ENCODE measurements around the gene PGA5. TPM values are rescaled to one million over a fixed set of nuclear protein-coding genes. Genes with fewer than 3 reads are reported as not detected.

The PGA5 gene
- total RNA-seq, 4 donors from 2014 or later, result 1.4 to 2.6 TPM; not detected in 2

DNA sequence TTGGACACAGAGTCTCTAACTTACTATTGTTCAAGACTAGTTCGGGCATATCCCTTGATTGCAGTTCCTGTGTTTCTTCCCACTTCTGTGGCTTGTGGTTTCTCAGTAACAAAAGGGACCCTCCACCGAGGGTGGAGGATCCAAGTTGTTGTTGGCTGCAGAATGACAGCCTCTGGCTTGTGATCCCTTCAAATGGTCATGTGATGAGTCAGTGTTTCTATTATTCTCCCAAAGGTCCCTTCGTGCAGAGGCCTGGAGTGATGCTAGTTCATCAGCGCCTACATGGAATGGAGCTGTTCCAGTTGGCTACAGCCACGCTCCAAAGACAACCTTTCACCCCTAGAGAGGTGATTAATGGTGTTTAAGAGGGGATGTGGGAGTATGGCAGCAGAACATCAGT, 56.8 kb downstream of the PGA5 start:
- Histone ChIP-seq H3K27me3 (no peaks in the 10 kb centered on the region), H3K4me3 (replicated peaks in 1 of 3) (no peak overlapping the region), H3K9me3 (no peaks in the 10 kb centered on the region), H3K36me3 (peaks cover 34 to 48% of the 10 kb centered on the region in 2 donors), H3K27ac (no peak overlapping the region), H3K4me1 (peaks cover 8 to 25% of the 10 kb centered on the region in 2 donors)
- no peak for DNase-seq
- WGBS, 2 donors, result 53 to 57% methylated on average over 5 of the region's 5 CpGs
- intact Hi-C loops (cut with DNase I), result no loop called here
- TF ChIP-seq, protein P1, sequence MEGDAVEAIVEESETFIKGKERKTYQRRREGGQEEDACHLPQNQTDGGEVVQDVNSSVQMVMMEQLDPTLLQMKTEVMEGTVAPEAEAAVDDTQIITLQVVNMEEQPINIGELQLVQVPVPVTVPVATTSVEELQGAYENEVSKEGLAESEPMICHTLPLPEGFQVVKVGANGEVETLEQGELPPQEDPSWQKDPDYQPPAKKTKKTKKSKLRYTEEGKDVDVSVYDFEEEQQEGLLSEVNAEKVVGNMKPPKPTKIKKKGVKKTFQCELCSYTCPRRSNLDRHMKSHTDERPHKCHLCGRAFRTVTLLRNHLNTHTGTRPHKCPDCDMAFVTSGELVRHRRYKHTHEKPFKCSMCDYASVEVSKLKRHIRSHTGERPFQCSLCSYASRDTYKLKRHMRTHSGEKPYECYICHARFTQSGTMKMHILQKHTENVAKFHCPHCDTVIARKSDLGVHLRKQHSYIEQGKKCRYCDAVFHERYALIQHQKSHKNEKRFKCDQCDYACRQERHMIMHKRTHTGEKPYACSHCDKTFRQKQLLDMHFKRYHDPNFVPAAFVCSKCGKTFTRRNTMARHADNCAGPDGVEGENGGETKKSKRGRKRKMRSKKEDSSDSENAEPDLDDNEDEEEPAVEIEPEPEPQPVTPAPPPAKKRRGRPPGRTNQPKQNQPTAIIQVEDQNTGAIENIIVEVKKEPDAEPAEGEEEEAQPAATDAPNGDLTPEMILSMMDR (IDR thresholded peaks at IDR 0.05), result no peak
- TF ChIP-seq POLR2A (IDR thresholded peaks at IDR 0.05), result no peak

DNA sequence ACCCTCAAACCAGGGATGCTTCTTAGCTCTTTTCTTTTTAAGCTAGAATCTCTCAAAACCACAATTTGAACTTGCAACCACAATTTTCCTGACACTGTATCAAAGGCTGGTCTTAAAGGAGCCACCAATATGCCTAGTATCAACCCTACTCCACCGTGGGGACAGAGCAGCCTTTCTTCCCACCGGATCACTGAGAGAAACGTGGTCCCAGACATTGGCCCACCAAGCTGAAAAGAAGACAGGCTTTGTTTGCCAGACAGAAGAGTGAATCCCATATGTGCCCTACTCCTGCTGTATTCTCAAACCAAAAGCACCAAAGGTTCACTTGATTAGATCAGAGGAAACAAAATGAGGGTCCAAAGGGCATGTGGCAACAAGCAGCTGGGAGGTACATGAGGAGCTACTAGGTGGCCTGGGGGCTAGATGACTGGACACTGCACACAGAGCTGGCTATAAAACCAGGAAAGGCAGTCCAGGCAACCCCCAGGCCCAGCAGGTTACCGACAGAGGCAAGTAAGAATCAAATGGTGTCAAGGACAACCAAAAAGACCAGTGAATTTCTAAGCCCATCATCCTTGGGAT, 57.8 kb downstream of the PGA5 start:
- H3K9me3 ChIP-seq, result no peaks in the 10 kb centered on the region
- H3K4me3 ChIP-seq (replicated peaks in 1 of 3), result no peak overlapping the region
- H3K4me1 ChIP-seq, result peaks cover 8 to 20% of the 10 kb centered on the region in 2 donors
- H3K27ac ChIP-seq, result no peak overlapping the region
- 91 to 95% methylated on average over 4 of the region's 4 CpGs for WGBS, 2 donors
- no peak for TF ChIP-seq POLR2A (IDR thresholded peaks at IDR 0.05)
- TF ChIP-seq, protein P1 (IDR thresholded peaks at IDR 0.05), result no peak
- intact Hi-C loops (cut with DNase I), result no loop called here
- DNase-seq, result no peak
- H3K36me3 ChIP-seq, result peaks cover 44 to 58% of the 10 kb centered on the region in 2 donors
- H3K27me3 ChIP-seq, result no peaks in the 10 kb centered on the region

Other genes starting within 250 kb of the PGA5 start
- gene CD5, start 138.7 kb upstream of the PGA5 start, total RNA-seq, result under 1 TPM in 3 of 4 donors, not detected in 1; 0.56 to 0.83 (median 0.81) TPM
- 10 to 100 TPM; 13.0 to 18.2 (median 15.9) TPM for gene VPS37C, start 79.7 kb upstream of the PGA5 start, total RNA-seq
- gene PGA3, start 37.7 kb upstream of the PGA5 start, total RNA-seq, result 1 to 10 TPM in 2 of 4 donors, not detected in 2; 4.3 to 7.9 TPM
- gene PGA4, start 18.8 kb upstream of the PGA5 start, total RNA-seq, result 1 to 10 TPM in 2 of 4 donors, not detected in 2; 4.6 to 8.1 TPM
- 1 to 10 TPM in 2 of 4 donors, under 1 TPM in 2; 0.54 to 2.5 (median 1.0) TPM for gene VWCE, start 54.1 kb downstream of the PGA5 start, total RNA-seq
- 100 to 1,000 TPM; 132 to 211 (median 182) TPM for gene DDB1, start 91.9 kb downstream of the PGA5 start, total RNA-seq
- 10 to 100 TPM; 27.0 to 62.8 (median 43.6) TPM for gene TKFC, start 92.1 kb downstream of the PGA5 start, total RNA-seq
- gene CYB561A3, start 120.7 kb downstream of the PGA5 start, total RNA-seq, result 10 to 100 TPM; 39.3 to 62.8 (median 49.7) TPM
- 10 to 100 TPM; 25.3 to 37.1 (median 31.5) TPM for gene TMEM138, start 121.2 kb downstream of the PGA5 start, total RNA-seq
- 10 to 100 TPM; 13.3 to 26.6 (median 21.0) TPM for gene TMEM216, start 151.4 kb downstream of the PGA5 start, total RNA-seq
- gene CPSF7, start 188.8 kb downstream of the PGA5 start, total RNA-seq, result 10 to 100 TPM; 58.8 to 95.1 (median 72.8) TPM
- gene SDHAF2, start 188.9 kb downstream of the PGA5 start, total RNA-seq, result 10 to 100 TPM; 41.0 to 74.3 (median 44.0) TPM

All from thyroid gland (tissue), 4 donors.